OCI-LY1 (cell line): ENCODE results near the gene DNAAF2.

Source experiments
- H2AFZ ChIP-seq: fragments of 200-600 bp; sonication (generic), shearing (Covaris generic); 2 replicates; pipeline ENCODE4 v1.6.0; 2014; ENCODE audit warnings: antibody characterized with exemption, mild to moderate bottlenecking, low read length
- H3F3A ChIP-seq: fragments of 200-600 bp; sonication (generic), shearing (Covaris generic); 2 replicates; pipeline ENCODE4 v1.6.0; 2014; ENCODE audit warnings: mild to moderate bottlenecking, antibody characterized with exemption, low read length, moderate library complexity; ENCODE audit not compliant: insufficient read depth
- H3K27ac ChIP-seq: fragments of 200-600 bp; sonication (generic); 2 replicates; pipeline ENCODE4 v1.5.1; 2014; ENCODE audit warnings: low read length, mixed run types, mild to moderate bottlenecking, low read depth; ENCODE audit not compliant: poor library complexity, severe bottlenecking
- H3K27me3 ChIP-seq: fragments of 200-600 bp; sonication (generic); 2 replicates; pipeline ENCODE4 v1.6.0; 2014; ENCODE audit warnings: antibody characterized with exemption, mild to moderate bottlenecking, low read length, moderate library complexity; ENCODE audit not compliant: insufficient read depth
- H3K36me3 ChIP-seq: fragments of 200-600 bp; sonication (generic); 2 replicates; pipeline ENCODE4 v1.6.1; 2014; ENCODE audit warnings: mild to moderate bottlenecking, antibody characterized with exemption, low read length, moderate library complexity, mixed read lengths; ENCODE audit not compliant: insufficient read depth
- H3K4me1 ChIP-seq: fragments of 200-600 bp; sonication (generic); 2 replicates; pipeline ENCODE4 v1.5.1; 2014; ENCODE audit warnings: mild to moderate bottlenecking, low read length, moderate library complexity; ENCODE audit not compliant: insufficient read depth, severe bottlenecking
- H3K4me2 ChIP-seq: fragments of 200-600 bp; sonication (generic), shearing (Covaris generic); 2 replicates; pipeline ENCODE4 v1.6.1; 2014; ENCODE audit warnings: low read length
- H3K4me3 ChIP-seq: fragments of 200-600 bp; sonication (generic); 2 replicates; pipeline ENCODE4 v1.5.1; 2014; ENCODE audit warnings: low read length, low read depth, mild to moderate bottlenecking, mixed read lengths; ENCODE audit not compliant: poor library complexity, severe bottlenecking
- H3K79me2 ChIP-seq: fragments of 200-600 bp; shearing (Covaris generic); 2 replicates; pipeline ENCODE4 v1.6.1; 2016; ENCODE audit warnings: mixed run types, low read length, mixed read lengths; ENCODE audit not compliant: insufficient read depth
- H3K9ac ChIP-seq: fragments of 200-600 bp; sonication (generic), shearing (Covaris generic); 2 replicates; pipeline ENCODE4 v1.6.1; 2014; ENCODE audit warnings: mild to moderate bottlenecking, low read length, mixed read lengths
- H3K9me2 ChIP-seq: fragments of 200-600 bp; sonication (generic), shearing (Covaris generic); 2 replicates; pipeline ENCODE4 v1.6.1; 2014; ENCODE audit warnings: low read depth, mild to moderate bottlenecking, low read length, mixed read lengths
- H3K9me3 ChIP-seq: fragments of 200-600 bp; shearing (Covaris generic); 2 replicates; pipeline ENCODE4 v1.6.1; 2014; ENCODE audit warnings: low read length, mixed read lengths
- H4K20me1 ChIP-seq: fragments of 200-600 bp; sonication (generic), shearing (Covaris generic); 2 replicates; pipeline ENCODE4 v1.6.0; 2016; ENCODE audit warnings: mild to moderate bottlenecking, low read length; ENCODE audit not compliant: insufficient read depth
- CTCF ChIP-seq: fragments of 200-600 bp; sonication (generic), shearing (Covaris generic); IDR thresholded peaks from 2 replicates; pipeline ENCODE4 v1.5.1; 2017; ENCODE audit warnings: mild to moderate bottlenecking, antibody characterized with exemption, low read length, moderate library complexity, mixed read lengths
- EZH2 ChIP-seq: fragments of 200-600 bp; sonication (generic), shearing (Covaris generic); IDR thresholded peaks from 2 replicates; pipeline ENCODE4 v1.8.0; 2017; ENCODE audit warnings: borderline replicate concordance, mixed run types, mild to moderate bottlenecking, antibody characterized with exemption, low read length, moderate library complexity, mixed read lengths

Gene DNAAF2

GRCh38 chr14:49593016-49593415, 42.0 kb downstream of the DNAAF2 start:
- Histone ChIP-seq H3K27ac (no peak overlapping the region), H3K27me3 (no peaks in the 10 kb centered on the region), H3K4me2 (no peak overlapping the region), H3F3A (no peaks in the 10 kb centered on the region), H2AFZ (no peak overlapping the region), H3K9me2 (no peaks in the 10 kb centered on the region), H3K9me3 (no peaks in the 10 kb centered on the region), H3K4me1 (peaks cover 15% of the 10 kb centered on the region), H4K20me1 (no peaks in the 10 kb centered on the region), H3K4me3 (no peak overlapping the region), H3K36me3 (no peaks in the 10 kb centered on the region), H3K79me2 (no peaks in the 10 kb centered on the region), H3K9ac (no peak overlapping the region)
- TF ChIP-seq CTCF (no peak), EZH2 (no peak)

- Histone ChIP-seq H4K20me1 (peaks cover 3% of the 10 kb centered on the region; the same call in 1 of the 2 replicates), H3K36me3 (peaks cover 14% of the 10 kb centered on the region), H3K4me2 (no peak overlapping the region), H3F3A (no peaks in the 10 kb centered on the region), H2AFZ (no peak overlapping the region), H3K27me3 (no peaks in the 10 kb centered on the region), H3K79me2 (peaks cover 18% of the 10 kb centered on the region), H3K4me1 (peaks cover 8% of the 10 kb centered on the region), H3K9me2 (no peaks in the 10 kb centered on the region), H3K9me3 (no peaks in the 10 kb centered on the region), H3K4me3 (no peak overlapping the region), H3K9ac (no peak overlapping the region), H3K27ac (no peak overlapping the region)
- TF ChIP-seq EZH2: no peak
- TF ChIP-seq CTCF: no peak
Observed at GRCh38 chr14:49589387-49589786, 45.7 kb downstream of the DNAAF2 start.

- Histone ChIP-seq H3F3A (no peaks in the 10 kb centered on the region), H3K4me1 (peaks cover 25% of the 10 kb centered on the region), H2AFZ (no peak overlapping the region), H3K9me2 (no peaks in the 10 kb centered on the region), H3K79me2 (peaks cover 43% of the 10 kb centered on the region), H3K4me2 (peak overlapping the region; percentile 35; the same call in 1 of the 2 replicates), H3K27ac (peak overlapping the region; percentile 74), H3K4me3 (peak overlapping the region; percentile 90), H3K9me3 (no peaks in the 10 kb centered on the region), H3K9ac (no peak overlapping the region), H3K27me3 (no peaks in the 10 kb centered on the region), H3K36me3 (peaks cover 39% of the 10 kb centered on the region), H4K20me1 (peaks cover 7% of the 10 kb centered on the region; the same call in 1 of the 2 replicates)
- TF ChIP-seq EZH2 (no peak), CTCF (peak; percentile 96)
Observed at GRCh38 chr14:49586673-49587460, 48.2 kb downstream of the DNAAF2 start.
